ENCODE data around the gene DCST1.
A peak's percentile ranks its signal among the peaks of the same experiment; 100 is the strongest.

The DCST1 gene

DNA sequence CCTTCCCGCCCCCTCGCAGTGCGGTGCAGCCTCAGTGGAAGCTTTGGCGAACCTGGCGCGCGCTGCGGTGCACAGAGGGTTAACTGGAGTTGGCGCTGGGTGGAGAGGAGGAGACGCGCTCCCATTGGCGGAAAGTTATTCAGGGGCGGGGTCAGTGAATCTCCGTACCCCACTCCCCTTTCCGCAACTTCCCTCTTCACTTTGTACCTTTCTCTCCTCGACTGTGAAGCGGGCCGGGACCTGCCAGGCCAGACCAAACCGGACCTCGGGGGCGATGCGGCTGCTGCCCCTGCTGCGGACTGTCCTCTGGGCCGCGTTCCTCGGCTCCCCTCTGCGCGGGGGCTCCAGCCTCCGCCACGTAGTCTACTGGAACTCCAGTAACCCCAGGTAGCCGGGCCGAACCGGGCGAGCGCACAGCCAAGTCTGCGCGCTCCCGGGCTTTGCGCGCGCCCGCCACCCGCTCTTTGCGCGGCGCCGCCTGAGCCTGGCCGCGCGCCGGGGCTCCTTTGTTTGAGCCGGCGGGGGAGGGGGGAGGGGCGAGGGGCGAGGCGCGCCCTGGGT, 30.0 kb downstream of the DCST1 start, which contains the start of gene EFNA4:
Gene EFNA4, plus strand, starts transcription at position 191 of the 561 bp plus-strand sequence. Its CDS starts 84 bp downstream, at position 275.
- DNase-seq, result peak; percentile 63 to 75 (median 73)
- Histone ChIP-seq H3K9me3 (ENCODE audit: control insufficient read depth, low read length) (no peaks in the 10 kb centered on the region), H3K4me3 (ENCODE audit: insufficient read depth, low read depth, low read length, poor library complexity, severe bottlenecking) (peak within 1 kb of the TSS; percentile 92), H3K27ac (ENCODE audit: insufficient read depth, low read length, poor library complexity, severe bottlenecking) (peak within 1 kb of the TSS; percentile 15), H3K27me3 (replicated peaks; ENCODE audit: control insufficient read depth, insufficient read depth, low read length, poor library complexity, severe bottlenecking) (no peaks in the 10 kb centered on the region), H3K4me1 (ENCODE audit: control insufficient read depth, insufficient read depth, low read length, poor library complexity, severe bottlenecking) (peaks cover 28% of the 10 kb centered on the region), H3K36me3 (ENCODE audit: control insufficient read depth, insufficient read depth, low read length) (peaks cover 6% of the 10 kb centered on the region)

DNA sequence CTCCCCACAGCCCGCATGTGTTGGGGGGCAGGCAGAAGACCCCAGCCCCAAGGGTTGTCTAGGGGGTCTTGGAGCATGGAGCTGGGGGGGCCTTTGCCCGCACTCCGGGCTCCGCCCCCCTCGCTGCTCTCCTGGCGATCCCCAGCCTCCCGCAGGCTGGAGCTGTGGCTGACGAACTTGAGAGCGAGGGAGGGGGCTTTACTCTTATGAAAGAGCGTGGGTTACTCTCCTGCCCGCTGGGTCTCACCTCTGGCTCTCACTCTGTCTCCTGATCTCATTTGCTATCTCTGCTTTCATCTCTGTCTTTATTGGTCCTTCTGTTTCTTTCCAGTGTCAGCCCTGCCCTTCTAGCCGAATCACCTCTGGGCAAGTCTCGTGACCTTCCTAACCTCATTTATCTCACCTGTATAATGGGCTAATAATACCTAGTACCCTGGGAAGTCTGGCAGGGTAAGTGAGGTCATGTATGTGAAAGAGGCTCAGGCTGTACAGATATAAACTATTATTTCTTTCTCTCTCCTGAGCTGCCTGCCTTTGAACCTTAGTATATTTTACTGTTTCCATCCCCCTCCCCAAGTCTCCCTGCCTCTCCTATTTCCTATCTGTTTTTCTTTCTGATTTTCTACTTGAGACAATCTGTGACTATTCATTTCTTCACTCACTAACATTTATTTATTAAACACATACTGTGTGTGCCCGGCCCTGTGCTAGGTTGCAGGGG, 30.6 kb downstream of the DCST1 start:
- Histone ChIP-seq H3K27me3 (replicated peaks; ENCODE audit: control insufficient read depth, insufficient read depth, low read length, poor library complexity, severe bottlenecking) (no peaks in the 10 kb centered on the region), H3K9me3 (ENCODE audit: control insufficient read depth, low read length) (no peaks in the 10 kb centered on the region), H3K4me1 (ENCODE audit: control insufficient read depth, insufficient read depth, low read length, poor library complexity, severe bottlenecking) (peaks cover 28% of the 10 kb centered on the region), H3K27ac (ENCODE audit: insufficient read depth, low read length, poor library complexity, severe bottlenecking) (no peak overlapping the region), H3K4me3 (ENCODE audit: insufficient read depth, low read depth, low read length, poor library complexity, severe bottlenecking) (peak overlapping the region; percentile 92), H3K36me3 (ENCODE audit: control insufficient read depth, insufficient read depth, low read length) (peaks cover 12% of the 10 kb centered on the region)
- DNase-seq, result peak in 1 of 3 donors; percentile 21

DNA sequence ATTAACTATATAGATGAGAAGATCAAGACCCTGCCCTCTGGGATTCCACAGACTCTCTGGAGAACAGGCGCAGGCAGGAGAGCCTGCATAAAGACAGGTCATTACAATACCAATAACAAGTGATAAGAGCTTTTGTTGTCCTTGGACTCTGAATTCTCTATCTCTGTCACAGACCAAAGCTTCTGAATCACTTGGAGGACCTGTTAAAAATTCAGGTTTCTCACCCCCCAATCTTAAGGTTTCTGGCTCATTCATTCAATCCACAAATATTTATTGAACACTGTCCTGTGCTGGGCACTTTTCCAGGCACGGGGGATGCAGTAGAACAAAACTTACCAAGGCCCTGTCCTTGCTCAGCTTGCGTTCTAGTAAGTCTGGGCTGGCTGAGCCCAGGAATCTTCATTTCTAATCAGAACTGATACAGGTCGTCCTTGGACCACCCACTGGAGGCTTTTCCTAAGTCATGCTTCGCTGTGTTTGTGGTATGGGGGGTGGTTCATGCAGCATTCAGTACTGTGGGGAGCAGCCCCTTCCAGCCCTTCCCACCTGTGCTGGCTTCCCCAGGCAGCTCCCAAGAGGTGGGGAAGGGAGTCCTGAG, 31.3 kb downstream of the DCST1 start:
- Histone ChIP-seq H3K4me3 (ENCODE audit: insufficient read depth, low read depth, low read length, poor library complexity, severe bottlenecking) (no peak overlapping the region), H3K36me3 (ENCODE audit: control insufficient read depth, insufficient read depth, low read length) (peaks cover 19% of the 10 kb centered on the region), H3K27ac (ENCODE audit: insufficient read depth, low read length, poor library complexity, severe bottlenecking) (no peak overlapping the region), H3K9me3 (ENCODE audit: control insufficient read depth, low read length) (no peaks in the 10 kb centered on the region), H3K4me1 (ENCODE audit: control insufficient read depth, insufficient read depth, low read length, poor library complexity, severe bottlenecking) (peaks cover 28% of the 10 kb centered on the region), H3K27me3 (replicated peaks; ENCODE audit: control insufficient read depth, insufficient read depth, low read length, poor library complexity, severe bottlenecking) (no peaks in the 10 kb centered on the region)
- no peak for DNase-seq

DNA sequence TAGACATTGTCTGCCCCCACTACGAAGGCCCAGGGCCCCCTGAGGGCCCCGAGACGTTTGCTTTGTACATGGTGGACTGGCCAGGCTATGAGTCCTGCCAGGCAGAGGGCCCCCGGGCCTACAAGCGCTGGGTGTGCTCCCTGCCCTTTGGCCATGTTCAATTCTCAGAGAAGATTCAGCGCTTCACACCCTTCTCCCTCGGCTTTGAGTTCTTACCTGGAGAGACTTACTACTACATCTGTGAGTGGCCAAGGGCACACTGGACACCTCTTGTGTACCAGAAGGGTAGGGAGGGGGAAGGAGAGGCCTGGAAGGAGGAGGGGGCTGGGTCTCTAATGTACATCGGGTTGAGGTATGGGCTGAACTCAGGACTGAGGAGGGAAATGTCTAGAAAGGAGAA, 33.2 kb downstream of the DCST1 start:
- H3K4me1 ChIP-seq (ENCODE audit: control insufficient read depth, insufficient read depth, low read length, poor library complexity, severe bottlenecking), result peaks cover 35% of the 10 kb centered on the region
- H3K27me3 ChIP-seq (replicated peaks; ENCODE audit: control insufficient read depth, insufficient read depth, low read length, poor library complexity, severe bottlenecking), result no peaks in the 10 kb centered on the region
- H3K9me3 ChIP-seq (ENCODE audit: control insufficient read depth, low read length), result no peaks in the 10 kb centered on the region
- H3K4me3 ChIP-seq (ENCODE audit: insufficient read depth, low read depth, low read length, poor library complexity, severe bottlenecking), result no peak overlapping the region
- H3K27ac ChIP-seq (ENCODE audit: insufficient read depth, low read length, poor library complexity, severe bottlenecking), result no peak overlapping the region
- DNase-seq, result no peak
- H3K36me3 ChIP-seq (ENCODE audit: control insufficient read depth, insufficient read depth, low read length), result peaks cover 14% of the 10 kb centered on the region

DNA sequence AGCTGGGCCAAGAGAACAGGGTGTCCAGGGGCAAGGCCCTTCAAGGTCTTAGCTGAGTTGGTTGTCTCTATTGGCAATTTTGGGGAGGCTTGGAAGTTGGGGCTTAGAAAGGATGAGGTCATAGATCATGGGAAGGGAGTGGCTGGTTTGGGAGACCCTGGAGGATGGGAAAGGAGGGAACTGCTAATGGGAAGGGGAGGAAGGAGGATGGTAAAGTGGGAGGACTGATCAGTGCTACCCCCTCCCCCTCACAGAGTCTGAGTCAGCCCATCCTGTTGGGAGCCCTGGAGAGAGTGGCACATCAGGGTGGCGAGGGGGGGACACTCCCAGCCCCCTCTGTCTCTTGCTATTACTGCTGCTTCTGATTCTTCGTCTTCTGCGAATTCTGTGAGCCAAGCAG, 35.0 kb downstream of the DCST1 start:
- DNase-seq, result no peak
- H3K4me3 ChIP-seq (ENCODE audit: insufficient read depth, low read depth, low read length, poor library complexity, severe bottlenecking), result no peak overlapping the region

DNA sequence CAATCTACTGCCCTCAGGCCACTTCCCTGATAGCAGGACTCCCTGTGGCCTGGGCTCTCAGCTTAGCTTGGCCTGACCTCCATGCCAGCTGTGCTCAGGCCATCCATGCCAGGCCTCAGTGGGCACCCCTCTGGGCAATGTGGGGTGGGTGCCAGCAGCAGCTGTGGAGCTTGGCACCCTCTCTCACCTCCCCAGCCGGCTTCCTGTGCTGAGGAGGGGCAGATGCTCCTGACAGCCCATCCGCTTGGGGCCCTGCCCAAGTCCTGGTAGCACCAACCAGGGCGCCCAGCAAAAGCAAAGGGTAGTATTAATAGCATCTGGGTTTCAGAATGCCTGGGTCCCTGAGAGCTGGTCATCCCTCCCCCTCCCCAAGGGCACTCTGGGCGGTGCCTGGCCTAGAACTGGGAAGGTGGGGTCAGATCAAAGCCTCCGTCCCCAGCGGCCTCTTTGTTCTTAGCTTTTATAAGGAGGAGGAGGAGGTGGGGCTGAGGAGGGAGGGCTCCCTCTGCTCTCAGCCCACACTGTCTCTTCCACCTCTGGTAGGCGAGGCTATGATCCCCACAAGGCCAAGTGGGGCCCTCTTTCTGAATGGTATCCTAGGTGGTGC, 36.0 kb downstream of the DCST1 start:
- Histone ChIP-seq H3K27me3 (replicated peaks; ENCODE audit: control insufficient read depth, insufficient read depth, low read length, poor library complexity, severe bottlenecking) (no peaks in the 10 kb centered on the region), H3K4me1 (ENCODE audit: control insufficient read depth, insufficient read depth, low read length, poor library complexity, severe bottlenecking) (peaks cover 18% of the 10 kb centered on the region), H3K9me3 (ENCODE audit: control insufficient read depth, low read length) (no peaks in the 10 kb centered on the region), H3K36me3 (ENCODE audit: control insufficient read depth, insufficient read depth, low read length) (peaks cover 14% of the 10 kb centered on the region), H3K27ac (ENCODE audit: insufficient read depth, low read length, poor library complexity, severe bottlenecking) (no peak overlapping the region), H3K4me3 (ENCODE audit: insufficient read depth, low read depth, low read length, poor library complexity, severe bottlenecking) (no peak overlapping the region)
- DNase-seq, result no peak

More for the DNA sequence above, 35.0 kb downstream of the DCST1 start:
- Histone ChIP-seq H3K9me3 (ENCODE audit: control insufficient read depth, low read length) (no peaks in the 10 kb centered on the region), H3K27me3 (replicated peaks; ENCODE audit: control insufficient read depth, insufficient read depth, low read length, poor library complexity, severe bottlenecking) (no peaks in the 10 kb centered on the region), H3K4me1 (ENCODE audit: control insufficient read depth, insufficient read depth, low read length, poor library complexity, severe bottlenecking) (peaks cover 19% of the 10 kb centered on the region), H3K36me3 (ENCODE audit: control insufficient read depth, insufficient read depth, low read length) (peaks cover 14% of the 10 kb centered on the region), H3K27ac (ENCODE audit: insufficient read depth, low read length, poor library complexity, severe bottlenecking) (no peak overlapping the region)

DNA sequence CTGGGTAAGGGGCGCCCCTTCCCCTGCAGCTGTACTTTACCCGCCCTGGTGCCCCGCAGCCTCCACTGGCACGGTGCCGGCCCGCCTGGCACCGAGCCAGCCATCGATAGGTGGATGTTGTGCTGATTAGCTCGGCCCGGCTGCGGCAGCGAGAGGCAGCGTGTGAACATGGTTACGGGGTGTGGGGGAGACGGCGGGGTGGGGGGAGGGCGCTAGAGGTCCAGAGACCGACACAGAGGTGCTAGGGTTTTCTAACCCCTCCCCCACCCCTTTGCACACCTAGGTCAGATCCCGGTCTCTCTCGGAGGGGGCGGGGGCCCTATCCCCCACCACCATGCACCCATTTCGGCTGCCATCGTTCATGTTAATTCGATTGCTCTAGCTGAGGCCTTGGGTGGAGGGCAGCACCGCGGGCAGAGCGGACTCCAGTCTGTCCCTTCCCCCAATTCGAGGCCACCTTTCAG, 36.6 kb downstream of the DCST1 start:
- no peak for DNase-seq
- Histone ChIP-seq H3K4me1 (ENCODE audit: control insufficient read depth, insufficient read depth, low read length, poor library complexity, severe bottlenecking) (peaks cover 18% of the 10 kb centered on the region), H3K36me3 (ENCODE audit: control insufficient read depth, insufficient read depth, low read length) (peaks cover 14% of the 10 kb centered on the region), H3K27ac (ENCODE audit: insufficient read depth, low read length, poor library complexity, severe bottlenecking) (peak overlapping the region; percentile 27), H3K27me3 (replicated peaks; ENCODE audit: control insufficient read depth, insufficient read depth, low read length, poor library complexity, severe bottlenecking) (no peaks in the 10 kb centered on the region), H3K9me3 (ENCODE audit: control insufficient read depth, low read length) (no peaks in the 10 kb centered on the region), H3K4me3 (ENCODE audit: insufficient read depth, low read depth, low read length, poor library complexity, severe bottlenecking) (no peak overlapping the region)

DNA sequence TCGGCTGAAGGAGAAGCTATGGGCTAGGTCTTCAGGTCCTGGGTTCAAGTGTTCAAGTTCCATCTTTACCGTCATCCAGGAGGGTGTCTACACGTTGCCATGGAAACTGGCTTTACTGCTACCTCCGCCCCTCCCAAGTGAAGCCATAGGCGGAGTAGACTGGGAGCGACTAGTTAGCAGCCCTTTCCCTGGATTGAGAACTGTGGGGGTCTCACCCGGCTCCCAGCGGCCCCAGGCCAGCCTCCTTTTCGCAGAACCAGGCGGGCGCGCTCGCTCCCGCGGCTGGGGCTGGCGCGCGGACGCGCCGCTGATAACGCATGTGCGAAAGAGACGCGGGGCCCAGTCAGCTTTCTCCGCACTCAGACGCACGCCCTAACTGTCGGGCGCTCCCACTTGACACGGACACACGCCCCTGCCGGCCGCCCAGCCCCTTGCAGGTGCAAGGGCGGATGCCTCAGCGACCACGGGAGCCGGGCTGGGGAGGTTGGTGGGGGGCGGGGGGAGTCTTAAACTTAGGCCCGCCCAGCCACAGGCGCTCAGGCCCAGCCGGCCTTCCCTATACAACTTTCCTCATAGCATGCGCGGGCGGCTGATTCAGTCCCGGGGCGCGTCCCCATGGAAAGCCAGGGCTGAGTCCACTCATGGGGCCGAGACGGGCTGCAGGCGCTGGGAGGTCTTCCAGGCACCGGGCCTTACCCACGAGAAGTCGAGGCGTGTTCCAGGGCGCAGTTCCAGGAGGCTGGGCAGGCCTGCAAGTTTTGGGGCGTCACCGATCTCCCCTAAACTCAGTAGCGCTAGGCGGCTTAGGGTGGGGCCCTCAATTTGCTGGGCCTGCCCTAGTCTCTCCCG, 37.3 kb downstream of the DCST1 start:
- DNase-seq, result peak; percentile 52 to 66 (median 59)
- Histone ChIP-seq H3K4me3 (ENCODE audit: insufficient read depth, low read depth, low read length, poor library complexity, severe bottlenecking) (peak overlapping the region; percentile 38), H3K27ac (ENCODE audit: insufficient read depth, low read length, poor library complexity, severe bottlenecking) (peak overlapping the region; percentile 27), H3K27me3 (replicated peaks; ENCODE audit: control insufficient read depth, insufficient read depth, low read length, poor library complexity, severe bottlenecking) (no peaks in the 10 kb centered on the region), H3K36me3 (ENCODE audit: control insufficient read depth, insufficient read depth, low read length) (peaks cover 14% of the 10 kb centered on the region), H3K9me3 (ENCODE audit: control insufficient read depth, low read length) (no peaks in the 10 kb centered on the region), H3K4me1 (ENCODE audit: control insufficient read depth, insufficient read depth, low read length, poor library complexity, severe bottlenecking) (peaks cover 18% of the 10 kb centered on the region)

DNA sequence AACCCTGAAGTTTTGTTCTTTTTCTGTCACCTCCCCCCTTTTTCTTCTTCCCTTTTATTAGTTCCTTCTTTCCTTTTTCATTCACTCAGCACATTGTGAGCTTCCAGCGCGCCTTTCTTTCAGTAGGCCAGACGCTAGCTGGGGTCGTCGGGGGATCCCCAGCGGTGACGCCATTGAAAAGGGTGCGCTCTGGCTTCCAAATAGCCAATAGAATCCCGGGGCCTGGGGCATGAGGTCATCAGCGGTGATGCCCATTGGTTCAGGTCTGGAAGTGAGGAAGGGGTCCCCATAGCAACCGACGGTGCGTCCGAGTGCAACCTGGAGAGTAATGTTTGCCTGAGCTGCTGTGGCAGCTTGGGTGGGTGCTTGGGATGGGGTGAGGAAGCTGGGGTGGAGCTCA, 38.1 kb downstream of the DCST1 start:
- Histone ChIP-seq H3K4me1 (ENCODE audit: control insufficient read depth, insufficient read depth, low read length, poor library complexity, severe bottlenecking) (peaks cover 18% of the 10 kb centered on the region), H3K27me3 (replicated peaks; ENCODE audit: control insufficient read depth, insufficient read depth, low read length, poor library complexity, severe bottlenecking) (no peaks in the 10 kb centered on the region), H3K27ac (ENCODE audit: insufficient read depth, low read length, poor library complexity, severe bottlenecking) (no peak overlapping the region), H3K9me3 (ENCODE audit: control insufficient read depth, low read length) (no peaks in the 10 kb centered on the region), H3K4me3 (ENCODE audit: insufficient read depth, low read depth, low read length, poor library complexity, severe bottlenecking) (no peak overlapping the region), H3K36me3 (ENCODE audit: control insufficient read depth, insufficient read depth, low read length) (peaks cover 14% of the 10 kb centered on the region)
- DNase-seq, result no peak

Measured in effector memory CD4-positive, alpha-beta T cell (primary cell).